ENCODE results near the gene EPN3. TPM values are rescaled to one million over a fixed set of nuclear protein-coding genes. Genes with fewer than 3 reads are reported as not detected.

Gene EPN3
- total RNA-seq, 4 donors from 2014 or later: 0.30 to 41.1 TPM; not detected in 2

DNA sequence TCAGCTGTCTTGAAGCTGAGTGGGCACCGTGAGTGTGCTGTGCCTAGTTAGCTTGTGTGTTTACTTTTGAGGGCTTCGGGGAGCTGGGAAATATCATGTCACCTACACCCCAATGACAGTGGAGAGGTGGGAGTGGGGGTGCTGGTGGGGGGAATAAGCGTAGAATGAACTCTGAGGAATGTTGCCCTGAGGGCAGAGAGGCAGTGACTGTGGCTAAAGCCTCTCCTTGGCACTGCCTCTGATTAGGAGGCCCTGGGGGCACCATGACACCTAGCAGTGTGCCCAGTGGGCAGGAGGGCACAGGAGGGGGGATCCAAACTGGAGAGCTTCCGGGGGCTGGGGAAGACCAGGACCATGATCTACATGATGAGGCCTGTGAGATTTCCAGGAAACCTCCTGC, 52.8 kb downstream of the EPN3 start:
- Histone ChIP-seq H3K9me3 (no peaks in the 10 kb centered on the region), H3K4me1 (peaks cover 0 to 12% of the 10 kb centered on the region in 2 donors), H3K36me3 (no peaks in the 10 kb centered on the region), H3K4me3 (no peak overlapping the region), H3K27me3 (no peaks in the 10 kb centered on the region), H3K27ac (no peak overlapping the region)
- DNase-seq: no peak
- intact Hi-C loops (cut with DNase I; ENCODE audit: low total_unique reads): no loop called here
- TF ChIP-seq, protein P1, sequence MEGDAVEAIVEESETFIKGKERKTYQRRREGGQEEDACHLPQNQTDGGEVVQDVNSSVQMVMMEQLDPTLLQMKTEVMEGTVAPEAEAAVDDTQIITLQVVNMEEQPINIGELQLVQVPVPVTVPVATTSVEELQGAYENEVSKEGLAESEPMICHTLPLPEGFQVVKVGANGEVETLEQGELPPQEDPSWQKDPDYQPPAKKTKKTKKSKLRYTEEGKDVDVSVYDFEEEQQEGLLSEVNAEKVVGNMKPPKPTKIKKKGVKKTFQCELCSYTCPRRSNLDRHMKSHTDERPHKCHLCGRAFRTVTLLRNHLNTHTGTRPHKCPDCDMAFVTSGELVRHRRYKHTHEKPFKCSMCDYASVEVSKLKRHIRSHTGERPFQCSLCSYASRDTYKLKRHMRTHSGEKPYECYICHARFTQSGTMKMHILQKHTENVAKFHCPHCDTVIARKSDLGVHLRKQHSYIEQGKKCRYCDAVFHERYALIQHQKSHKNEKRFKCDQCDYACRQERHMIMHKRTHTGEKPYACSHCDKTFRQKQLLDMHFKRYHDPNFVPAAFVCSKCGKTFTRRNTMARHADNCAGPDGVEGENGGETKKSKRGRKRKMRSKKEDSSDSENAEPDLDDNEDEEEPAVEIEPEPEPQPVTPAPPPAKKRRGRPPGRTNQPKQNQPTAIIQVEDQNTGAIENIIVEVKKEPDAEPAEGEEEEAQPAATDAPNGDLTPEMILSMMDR (IDR thresholded peaks at IDR 0.05): no peak
- no peak for TF ChIP-seq POLR2A (IDR thresholded peaks at IDR 0.05)

DNA sequence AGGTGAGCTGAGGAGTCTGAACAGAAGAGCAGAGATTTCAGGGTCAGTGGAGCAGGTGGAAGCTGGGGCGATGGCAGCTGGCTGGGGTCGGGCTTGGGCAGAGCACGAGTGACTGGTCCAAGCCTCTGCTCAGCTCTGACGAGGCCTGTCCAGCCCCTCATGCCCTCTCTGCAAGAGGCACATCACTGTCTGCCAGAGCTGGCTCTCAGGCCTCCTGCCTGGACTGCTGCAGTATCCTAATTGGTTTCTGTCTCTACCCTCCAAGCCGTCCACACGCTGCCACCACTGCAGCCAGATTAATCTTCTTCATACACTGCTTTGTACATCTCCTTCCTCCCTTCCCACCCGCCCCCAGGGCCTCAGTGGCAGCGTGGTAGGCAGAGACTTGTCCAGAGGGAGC, 53.4 kb downstream of the EPN3 start:
- no peak for TF ChIP-seq POLR2A (IDR thresholded peaks at IDR 0.05)
- TF ChIP-seq, protein P1 (IDR thresholded peaks at IDR 0.05): no peak
- DNase-seq: no peak
- peaks cover 0 to 12% of the 10 kb centered on the region in 2 donors for H3K4me1 ChIP-seq

DNA sequence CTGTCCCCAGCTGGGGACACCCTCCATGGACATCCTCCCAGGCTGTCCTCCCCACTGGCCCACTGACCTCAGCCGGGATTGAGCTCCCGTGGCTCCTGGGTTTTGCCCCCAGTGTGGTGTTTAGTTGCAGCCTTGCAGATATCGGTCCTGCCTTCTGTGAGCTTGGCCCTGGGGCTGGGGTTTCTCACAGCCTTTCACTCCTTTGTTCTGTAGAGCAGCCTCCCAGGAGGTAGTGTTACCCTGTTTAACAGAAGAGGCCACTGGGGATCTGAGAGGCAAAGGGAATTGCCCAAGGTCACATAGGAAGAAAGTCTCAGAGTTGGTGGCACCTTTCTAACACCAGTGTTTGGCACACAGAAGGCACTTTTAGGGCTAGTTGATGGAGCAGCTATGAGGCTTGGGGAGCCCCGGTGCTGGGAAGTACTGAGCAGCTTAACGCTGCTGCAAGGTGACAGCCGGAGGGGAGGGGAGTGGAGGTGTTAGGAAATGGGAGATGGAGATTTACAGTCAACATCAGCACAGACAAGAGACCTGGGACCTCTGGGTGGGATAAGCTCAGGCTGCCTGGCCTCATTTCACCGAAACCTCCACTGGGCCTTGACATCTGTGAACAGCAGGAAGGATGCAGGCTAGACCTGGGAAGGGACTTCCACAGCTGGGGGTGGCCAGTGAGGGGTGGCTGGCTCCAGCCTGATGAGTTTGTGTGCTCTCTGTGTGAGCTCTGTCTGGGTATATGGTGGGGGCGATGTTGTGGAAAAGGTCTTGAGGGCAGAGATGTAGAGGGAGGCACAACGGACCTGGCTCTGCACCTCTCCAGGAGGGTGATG, 54.1 kb downstream of the EPN3 start:
- Histone ChIP-seq H3K9me3 (no peaks in the 10 kb centered on the region), H3K36me3 (no peaks in the 10 kb centered on the region), H3K4me1 (peaks cover 0 to 12% of the 10 kb centered on the region in 2 donors), H3K27ac (no peak overlapping the region), H3K27me3 (no peaks in the 10 kb centered on the region), H3K4me3 (no peak overlapping the region)
- DNase-seq: no peak
- intact Hi-C loops (cut with DNase I; ENCODE audit: low total_unique reads): no loop called here
- TF ChIP-seq POLR2A (IDR thresholded peaks at IDR 0.05): no peak
- TF ChIP-seq, protein P1 (IDR thresholded peaks at IDR 0.05): no peak

More for the DNA sequence above, 53.4 kb downstream of the EPN3 start:
- no peaks in the 10 kb centered on the region for H3K27me3 ChIP-seq
- no peak overlapping the region for H3K27ac ChIP-seq
- H3K36me3 ChIP-seq: no peaks in the 10 kb centered on the region
- no peak overlapping the region for H3K4me3 ChIP-seq
- intact Hi-C loops (cut with DNase I; ENCODE audit: low total_unique reads): no loop called here
- H3K9me3 ChIP-seq: no peaks in the 10 kb centered on the region

DNA sequence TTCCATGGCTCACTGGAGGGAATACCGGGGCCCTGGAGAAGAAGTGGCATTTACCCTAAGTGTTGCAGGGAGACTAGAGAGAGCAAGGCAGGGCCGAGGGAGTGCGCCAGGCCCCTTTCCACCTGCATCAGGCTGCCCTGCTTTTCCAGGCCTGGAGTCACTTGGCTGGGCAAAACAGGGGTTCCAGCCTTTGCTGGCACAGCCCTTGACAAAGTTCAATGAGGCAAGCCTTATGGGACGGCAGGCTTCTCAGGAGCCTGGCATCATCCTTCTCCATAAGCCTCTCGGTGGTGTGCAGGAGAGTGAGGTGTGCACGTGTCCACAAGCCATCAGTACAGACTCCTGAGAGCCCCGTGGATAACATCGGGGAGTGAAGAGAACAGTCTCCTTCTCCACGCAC, 55.0 kb downstream of the EPN3 start:
- no peak for DNase-seq
- intact Hi-C loops (cut with DNase I; ENCODE audit: low total_unique reads): no loop called here

More for the DNA sequence above, 55.0 kb downstream of the EPN3 start:
- Histone ChIP-seq H3K9me3 (no peaks in the 10 kb centered on the region), H3K4me3 (no peak overlapping the region), H3K27me3 (no peaks in the 10 kb centered on the region), H3K36me3 (no peaks in the 10 kb centered on the region), H3K4me1 (peaks cover 0 to 12% of the 10 kb centered on the region in 2 donors), H3K27ac (no peak overlapping the region)
- TF ChIP-seq, protein P1 (IDR thresholded peaks at IDR 0.05): no peak

Measured in uterus (tissue), 4 donors.